HepG2 (cell line): ENCODE data around the gene CABLES1. TPM values are rescaled to one million over a fixed set of nuclear protein-coding genes. Genes with fewer than 3 reads are reported as not detected.

Experiments
- ATAC-seq: fragments of 200-7000 bp; cut with Tn5 transposase; 3 replicates; pipeline ENCODE4 v1.9.1; 2020; ENCODE audit warnings: mild to moderate bottlenecking, moderate library complexity
- BruUV-seq: library from RNA; stranded (reverse); fragments of 400-500 nt; replicated peaks from 2 replicates; lab custom pipeline; 2021; lab: Mats Ljungman, UMichigan
- CTCF ChIA-PET: fragments of 300-600 bp; formaldehyde crosslinking; extraction: SDS; loops from one replicate; lab custom pipeline; 2021; ENCODE audit warnings: low total read pairs, inconsistent platforms, low intra/inter-chr PET ratio; lab: Yijun Ruan, JAX
- POLR2A ChIA-PET: fragments of 350-600 bp; sonication (Branson Sonifier 250); formaldehyde crosslinking; loops from one replicate; lab custom pipeline; 2020; ENCODE audit warnings: antibody characterized with exemption, inconsistent platforms; lab: Yijun Ruan, JAX
- DNase-seq: peaks from one replicate; pipeline ENCODE4 v3.0.0-alpha.2; 2015; ENCODE audit warnings: low spot score
- FAIRE-seq: peaks from 3 replicates; lab custom pipeline; 2011; peaks lifted over from hg19 to GRCh38; lab: Jason Lieb, UNC
- H2AFZ ChIP-seq: one replicate; pipeline ENCODE4 v1.6.1; 2011; ENCODE audit warnings: low read length, inconsistent platforms
- H3K27ac ChIP-seq: fragments of 300-600 bp; 3 replicates; pipeline ENCODE4 v1.8.0; 2011; ENCODE audit warnings: mixed run types, mild to moderate bottlenecking, mixed read lengths, low read length, inconsistent platforms; ENCODE audit not compliant: insufficient read depth; ENCODE audit errors: extremely low read length
- H3K27me3 ChIP-seq, 2 experiments: fragments of 200-600 bp in 1 of 2; 2 replicates in 1 of 2; 3 replicates in 1 of 2; pipeline versions ENCODE4 v1.6.0 to v1.8.0; 2011; ENCODE audit warnings: low read length in 2 of 2, mild to moderate bottlenecking in 2 of 2, moderate library complexity in 2 of 2, inconsistent platforms in 1 of 2; ENCODE audit not compliant: insufficient read depth in 2 of 2, control insufficient read depth in 1 of 2
- H3K36me3 ChIP-seq, 2 experiments: fragments of 200-600 bp in 1 of 2; replicated peaks in 1 of 2; 2 replicates in 1 of 2; 3 replicates in 1 of 2; pipeline versions ENCODE4 v1.5.1 to v1.8.0; 2011; ENCODE audit warnings: low read length in 2 of 2, inconsistent platforms in 1 of 2; ENCODE audit not compliant: insufficient read depth in 2 of 2, control insufficient read depth in 1 of 2
- H3K4me1 ChIP-seq: 2 replicates; pipeline ENCODE4 v1.5.1; 2012; ENCODE audit warnings: low read length, inconsistent platforms; ENCODE audit not compliant: insufficient read depth
- H3K4me2 ChIP-seq: 2 replicates; pipeline ENCODE4 v1.6.0; 2011; ENCODE audit warnings: low read depth, low read length, inconsistent platforms
- H3K4me3 ChIP-seq, 3 experiments: fragments of 200-600 bp in 1 of 3; sonication (generic), shearing (Covaris generic) in 1 of 3; replicated peaks in 1 of 3; 2 replicates each; pipeline ENCODE4 v1.5.1; 2011 to 2016; ENCODE audit warnings: low read length in 3 of 3, inconsistent platforms in 2 of 3, low read depth in 2 of 3, mild to moderate bottlenecking in 2 of 3, control low read depth in 1 of 3, mixed read lengths in 1 of 3; ENCODE audit not compliant: insufficient read depth in 1 of 3
- H3K79me2 ChIP-seq: one replicate; pipeline ENCODE4 v1.6.1; 2011; ENCODE audit warnings: low read length, inconsistent platforms; ENCODE audit not compliant: insufficient read depth
- H3K9ac ChIP-seq: 2 replicates; pipeline ENCODE4 v1.6.0; 2011; ENCODE audit warnings: mild to moderate bottlenecking, low read depth, low read length, inconsistent platforms; ENCODE audit not compliant: insufficient read depth
- H3K9me3 ChIP-seq: 2 replicates; pipeline ENCODE4 v1.5.1; 2012; ENCODE audit warnings: mild to moderate bottlenecking, low read length
- H4K20me1 ChIP-seq: 2 replicates; pipeline ENCODE4 v1.6.0; 2011; ENCODE audit warnings: inconsistent platforms, mild to moderate bottlenecking, low read length, moderate library complexity; ENCODE audit not compliant: insufficient read depth
- ARID3A ChIP-seq: IDR thresholded peaks from 2 replicates; pipeline ENCODE4 v1.6.1; 2012; ENCODE audit warnings: low read depth, low read length, improper control_type of control experiment
- ATF3 ChIP-seq: sonication (generic); formaldehyde crosslinking; IDR thresholded peaks from 2 replicates; pipeline ENCODE4 v1.4.0; 2020; ENCODE audit warnings: missing genetic modification reagents
- BHLHE40 ChIP-seq: IDR thresholded peaks from 2 replicates; pipeline ENCODE4 v1.6.1; 2011; ENCODE audit warnings: low read length, improper control_type of control experiment
- CEBPB ChIP-seq: IDR thresholded peaks from 2 replicates; pipeline ENCODE4 v1.6.1; 2011; ENCODE audit warnings: low read depth, low read length, improper control_type of control experiment, borderline replicate concordance
- EP300 ChIP-seq, 3 experiments: sonication (generic) in 1 of 3; formaldehyde crosslinking in 1 of 3; IDR thresholded peaks; 2 replicates each; pipeline versions ENCODE4 v1.5.1 to v1.6.1; 2011 to 2020; ENCODE audit warnings: low read depth in 2 of 3, low read length in 2 of 3, borderline replicate concordance in 1 of 3, improper control_type of control experiment in 1 of 3, mild to moderate bottlenecking in 1 of 3, missing genetic modification reagents in 1 of 3, moderate library complexity in 1 of 3
- GATAD2A ChIP-seq: IDR thresholded peaks from 2 replicates; pipeline ENCODE4 v1.6.1; 2016
- GPBP1L1 ChIP-seq: sonication (generic); formaldehyde crosslinking; IDR thresholded peaks from 2 replicates; pipeline ENCODE4 v1.5.0; 2020; ENCODE audit warnings: mild to moderate bottlenecking, missing genetic modification reagents
- IKZF1 ChIP-seq: fragments of 450-650 bp; IDR thresholded peaks from 2 replicates; pipeline ENCODE4 v1.7.1; 2016
- ISL2 ChIP-seq: sonication (generic); formaldehyde crosslinking; IDR thresholded peaks from 2 replicates; pipeline ENCODE4 v1.5.0; 2020; ENCODE audit warnings: missing genetic modification reagents
- MXD4 ChIP-seq: IDR thresholded peaks from 2 replicates; pipeline ENCODE4 v1.6.1; 2016; ENCODE audit warnings: mild to moderate bottlenecking, missing biosample characterization, missing genetic modification reagents
- MXI1 ChIP-seq: IDR thresholded peaks from 3 replicates; pipeline ENCODE4 v1.6.1; 2012; ENCODE audit warnings: low read depth, low read length, inconsistent platforms, borderline replicate concordance
- RARA ChIP-seq: IDR thresholded peaks from 2 replicates; pipeline ENCODE4 v1.6.1; 2016; ENCODE audit warnings: missing genetic modification reagents, missing compliant biosample characterization
- RXRA ChIP-seq: sonication (generic); formaldehyde crosslinking; IDR thresholded peaks from 2 replicates; pipeline ENCODE4 v1.5.1; 2020; ENCODE audit warnings: missing genetic modification reagents
- SALL1 ChIP-seq: sonication (generic); formaldehyde crosslinking; IDR thresholded peaks from 2 replicates; pipeline ENCODE4 v1.8.0; 2022; ENCODE audit warnings: mild to moderate bottlenecking, missing genetic modification reagents
- SOX13 ChIP-seq, 3 experiments: fragments of 450-650 bp in 1 of 3; sonication (generic) in 1 of 3; formaldehyde crosslinking in 1 of 3; IDR thresholded peaks in 2 of 3; conservative IDR thresholded peaks in 1 of 3; 2 replicates each; pipeline versions ENCODE4 v1.5.0 to v1.6.1; 2016 to 2020; ENCODE audit warnings: antibody characterized with exemption in 1 of 3, mild to moderate bottlenecking in 1 of 3, missing compliant biosample characterization in 1 of 3, missing genetic modification reagents in 1 of 3, moderate library complexity in 1 of 3
- ZKSCAN1 ChIP-seq: fragments of 150-350 bp; IDR thresholded peaks from 2 replicates; pipeline ENCODE4 v1.6.1; 2014; ENCODE audit warnings: low read length
- ZNF256 ChIP-seq: sonication (generic); formaldehyde crosslinking; conservative IDR thresholded peaks from 2 replicates; pipeline ENCODE4 v1.4.0; 2020; ENCODE audit warnings: missing genetic modification reagents
- WGBS: methylation state at CpG from one replicate; pipeline ENCODE4 v1.1.6; 2017; ENCODE audit warnings: low lambda C conversion rate; 5-methylcytosine and 5-hydroxymethylcytosine counted together
- in situ Hi-C: cut with HindIII; loops from 2 replicates; pipeline ENCODE4 v1.10.0; 2017; ENCODE audit warnings: low pct_unique_long_range_greater_than_20kb; ENCODE audit not compliant: extremely low pct_ligation_motif_present
- intact Hi-C: fragments of 100-400 bp; cut with micrococcal nuclease; formaldehyde crosslinking; loops from one replicate; pipeline ENCODE4 v1.10.0; 2022; ENCODE audit not compliant: unreplicated experiment
- polyA plus RNA-seq, 8 experiments: library from polyadenylated mRNA; depleted of rRNA in 3 of 8; stranded (reverse) in 7 of 8; unstranded in 1 of 8; fragments of >200 nt; fragmentation: Illumina TruSeq in 4 of 8; extraction: Trizol in 4 of 8; gene quantifications; 2 replicates each; pipeline versions ENCODE4 v1.2.1 to v1.2.3, GENCODE V29; 2011 to 2016; ENCODE audit warnings: low read depth in 4 of 8, missing spikeins in 1 of 8, mixed read lengths in 1 of 8; ENCODE audit not compliant: insufficient read depth in 1 of 8
- total RNA-seq, 5 experiments: library from RNA; depleted of rRNA; stranded (reverse); fragments of >200 nt; fragmentation: Illumina TruSeq; extraction: Trizol; gene quantifications; 2 replicates each; pipeline ENCODE4 v1.2.3, GENCODE V29; 2016; ENCODE audit warnings: low read depth in 1 of 5
- TF ChIP-seq, protein P1 (sequence below): sonication (generic); formaldehyde crosslinking; conservative IDR thresholded peaks from 2 replicates; pipeline ENCODE4 v1.4.0; 2020; ENCODE audit warnings: missing genetic modification reagents

CABLES1 gene
- total and polyA plus RNA-seq, 2 of the 13 experiments (the other 11 are each of a cell fraction or from before 2014, with no cell fraction given) = 14.7 to 25.8 TPM

DNA sequence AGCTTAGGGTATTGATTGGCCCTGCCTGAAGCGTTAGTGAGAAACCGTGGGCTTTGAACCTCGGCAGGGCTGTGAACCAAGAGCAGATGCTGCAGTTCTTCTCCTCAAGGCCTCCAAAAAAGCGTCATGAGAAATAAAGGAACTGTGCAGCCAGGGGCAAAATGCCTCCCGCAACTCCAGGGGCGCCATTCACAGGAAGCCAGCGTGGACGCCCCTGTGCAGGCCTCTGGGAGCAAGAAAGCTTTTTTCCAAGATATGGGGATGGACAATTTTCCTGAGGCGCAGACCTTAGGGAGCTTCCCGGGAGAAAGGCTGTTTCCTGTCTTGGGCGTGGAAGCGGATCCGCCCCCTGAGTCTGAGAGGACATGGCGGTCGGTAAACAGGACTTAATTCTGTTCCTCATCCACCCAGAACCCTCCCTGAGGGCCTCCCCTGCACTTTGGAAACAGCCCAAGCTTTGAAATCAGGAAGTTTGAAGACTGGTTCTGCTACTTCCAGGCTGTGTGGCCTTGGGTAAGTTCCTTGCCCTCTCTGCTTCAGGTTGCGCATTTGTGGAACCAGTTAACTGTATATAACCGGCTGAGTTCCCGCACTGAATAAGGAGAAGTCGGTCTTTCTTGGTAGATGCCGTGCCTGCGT is 29.6 kb upstream of the CABLES1 start (continued):
- TF ChIP-seq ZKSCAN1 = no peak

GRCh38 chr18:23106575-23106974 is 28.7 kb upstream of the CABLES1 start:
- Histone ChIP-seq H3K27ac (no peak overlapping the region), H3K27me3 (0 out of 5 replicates have a peak, but pooled peaks cover 0 to 4% of the 10 kb centered on the region in 2 experiments), H3K9me3 (no peaks in the 10 kb centered on the region), H3K9ac (no peak overlapping the region), H2AFZ (no peak overlapping the region), H3K79me2 (no peaks in the 10 kb centered on the region), H3K36me3 (no peaks in the 10 kb centered on the region), H3K4me1 (peaks cover 52% of the 10 kb centered on the region), H4K20me1 (no peaks in the 10 kb centered on the region), H3K4me2 (peak overlapping the region; percentile 25; the same call in 1 of the 2 replicates), H3K4me3 (no peak overlapping the region)
- CTCF ChIA-PET = no interaction called here
- FAIRE-seq (peak; percentile 55), DNase-seq (peak; percentile 78), ATAC-seq (peak; percentile 92)
- no TSS peak for BruUV-seq
- in situ Hi-C loops = no loop called here
- intact Hi-C loops = no loop called here
- 0% methylated on average over 6 of the region's 6 CpGs for WGBS
- POLR2A ChIA-PET = interaction anchor here (0.6 kb wide), 1 partner anchor 35 kb away, joined by 3 read pairs; no protein-coding TSS in a partner anchor
- TF ChIP-seq ZNF256 = no peak
- no peak for TF ChIP-seq MXD4 (CRISPR knock-in tag)
- 0 out of 2 replicates have a peak, but pooled peaks have one; percentile 29 for TF ChIP-seq GATAD2A (CRISPR knock-in tag)
- no peak for TF ChIP-seq SOX13 (IDR thresholded peaks at IDR 0.05)
- 0 out of 4 replicates have a peak, but pooled peaks of 1 of the 2 experiments have one; percentile 12 for TF ChIP-seq SOX13 (CRISPR knock-in tag; conservative IDR thresholded peaks at IDR 0.05 in 1 of 2, IDR thresholded peaks at IDR 0.05 in 1 of 2)
- peak; percentile 30; the same call in 1 of the 2 replicates for TF ChIP-seq SALL1 (CRISPR knock-in tag)
- TF ChIP-seq ATF3 (CRISPR knock-in tag) = 0 out of 2 replicates have a peak, but pooled peaks have one; percentile 25
- TF ChIP-seq EP300 (IDR thresholded peaks at IDR 0.05; ENCODE audit: low read depth in 2 of 2, low read length in 2 of 2) = peak in 1 of 2 experiments; percentile 48; a peak in 1 of 4 replicates
- no peak for TF ChIP-seq EP300 (CRISPR knock-in tag; IDR thresholded peaks at IDR 0.05; ENCODE audit: borderline replicate concordance)
- no peak for TF ChIP-seq IKZF1
- TF ChIP-seq RARA (CRISPR knock-in tag) = peak; percentile 69
- no peak for TF ChIP-seq ISL2
- peak; percentile 72 for TF ChIP-seq BHLHE40
- peak; percentile 68; the same call in 1 of the 2 replicates for TF ChIP-seq RXRA (CRISPR knock-in tag)
- TF ChIP-seq MXI1 = peak; percentile 19; the same call in 1 of the 3 replicates
- TF ChIP-seq GPBP1L1 (CRISPR knock-in tag) = no peak
- TF ChIP-seq, protein P1, sequence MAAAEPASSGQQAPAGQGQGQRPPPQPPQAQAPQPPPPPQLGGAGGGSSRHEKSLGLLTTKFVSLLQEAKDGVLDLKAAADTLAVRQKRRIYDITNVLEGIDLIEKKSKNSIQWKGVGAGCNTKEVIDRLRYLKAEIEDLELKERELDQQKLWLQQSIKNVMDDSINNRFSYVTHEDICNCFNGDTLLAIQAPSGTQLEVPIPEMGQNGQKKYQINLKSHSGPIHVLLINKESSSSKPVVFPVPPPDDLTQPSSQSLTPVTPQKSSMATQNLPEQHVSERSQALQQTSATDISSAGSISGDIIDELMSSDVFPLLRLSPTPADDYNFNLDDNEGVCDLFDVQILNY = no peak
- no peak for TF ChIP-seq CEBPB
- peak; percentile 75; the same call in 1 of the 2 replicates for TF ChIP-seq ARID3A
